Mesodermal cell (in vitro differentiated cells): ENCODE results near the gene CD247.

Experiments used
- H3K27ac ChIP-seq: 2 replicates; pipeline ENCODE4 v1.7.0; 2013; ENCODE audit warnings: mild to moderate bottlenecking, low read depth, low read length, moderate library complexity; ENCODE audit not compliant: severe bottlenecking
- H3K36me3 ChIP-seq: 2 replicates; pipeline ENCODE4 v1.7.1; 2013; ENCODE audit warnings: mild to moderate bottlenecking, low read length, moderate library complexity; ENCODE audit not compliant: control insufficient read depth, insufficient read depth
- H3K4me1 ChIP-seq: one replicate; pipeline ENCODE4 v1.7.1; 2013; ENCODE audit warnings: mild to moderate bottlenecking, low read length; ENCODE audit not compliant: insufficient read depth, control insufficient read depth, poor library complexity, severe bottlenecking
- H3K4me3 ChIP-seq: 2 replicates; pipeline ENCODE4 v1.7.0; 2013; ENCODE audit warnings: low read length, control low read depth, mild to moderate bottlenecking; ENCODE audit not compliant: insufficient read depth, poor library complexity, severe bottlenecking; ENCODE audit errors: extremely low read depth
- H3K9me3 ChIP-seq: 2 replicates; pipeline ENCODE4 v1.7.1; 2013; ENCODE audit warnings: mild to moderate bottlenecking, low read length, moderate library complexity; ENCODE audit not compliant: control insufficient read depth
- WGBS, 2 experiments: methylation state at CpG; one replicate each; pipeline ENCODE4 v1.1.5; 2013; ENCODE audit warnings: missing lambda C conversion rate in 2 of 2; ENCODE audit not compliant: insufficient coverage in 2 of 2; 5-methylcytosine and 5-hydroxymethylcytosine counted together

CD247 gene

DNA sequence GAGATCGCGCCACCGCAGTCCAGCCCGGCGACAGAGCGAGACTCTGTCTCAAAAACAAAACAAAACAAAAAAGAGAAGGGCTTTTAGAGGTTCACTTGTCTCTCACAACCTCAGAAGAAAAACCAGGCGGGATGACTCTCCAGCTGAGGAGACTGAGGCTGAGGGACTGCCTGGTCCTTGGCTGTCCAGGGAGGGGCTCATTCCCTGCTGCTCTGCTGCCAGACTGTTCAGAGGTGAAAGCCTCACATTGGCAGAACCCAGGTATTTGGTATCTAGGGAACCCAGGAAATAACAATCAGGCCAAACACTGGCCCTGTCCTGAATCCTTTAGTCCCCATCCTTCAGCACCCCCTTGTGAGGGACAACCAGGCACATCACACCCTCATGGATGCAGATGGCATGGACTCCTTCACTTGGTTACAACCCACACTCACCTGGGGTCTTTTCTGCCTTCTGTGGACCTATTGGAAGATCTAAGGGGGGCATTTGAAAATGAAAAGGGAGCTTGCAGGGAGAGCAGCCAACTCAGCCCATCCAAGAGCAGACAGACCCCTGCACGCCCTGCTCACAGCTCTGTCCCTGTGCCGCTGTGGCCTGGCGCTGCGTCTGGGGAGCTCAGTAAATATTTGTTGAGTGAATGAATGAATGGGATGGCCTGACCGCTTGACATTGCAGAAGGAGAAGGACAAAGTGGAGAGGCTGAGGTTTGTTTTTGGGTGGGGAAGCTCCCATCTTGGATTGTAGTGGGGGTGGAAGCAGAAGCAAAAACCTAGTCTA, 33.4 kb downstream of the CD247 start:
- peaks cover 10% of the 10 kb centered on the region for H3K4me1 ChIP-seq
- H3K9me3 ChIP-seq: no peaks in the 10 kb centered on the region
- 95 to 97% methylated on average over 9 of the region's 12 CpGs for WGBS, 2 experiments
- H3K36me3 ChIP-seq: no peaks in the 10 kb centered on the region
- H3K27ac ChIP-seq: no peak overlapping the region
- H3K4me3 ChIP-seq: no peak overlapping the region

DNA sequence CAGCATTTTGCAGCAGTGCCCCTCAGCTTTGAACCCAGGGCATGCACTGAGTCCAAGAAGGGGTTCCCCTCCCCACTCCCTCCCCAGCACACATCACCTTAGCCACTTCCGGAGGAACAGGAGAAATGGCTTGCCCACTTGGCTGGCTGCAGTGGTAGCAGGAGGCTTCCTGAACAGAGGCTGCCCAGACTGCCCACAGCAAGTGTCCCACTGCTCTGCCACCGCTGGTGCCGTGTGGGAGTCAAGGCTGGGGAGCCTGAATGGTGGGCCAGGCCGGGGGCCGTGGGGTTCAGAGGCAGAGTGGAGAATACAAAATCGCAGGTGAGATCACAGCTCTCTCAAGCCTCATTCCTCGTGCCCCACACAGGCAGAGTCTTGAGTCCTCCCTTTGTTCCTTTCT, 34.5 kb downstream of the CD247 start:
- H3K4me3 ChIP-seq: no peak overlapping the region
- WGBS, 2 experiments: 70 to 95% methylated on average over 3 to 5 of the region's 7 CpGs
- no peak overlapping the region for H3K27ac ChIP-seq
- no peaks in the 10 kb centered on the region for H3K36me3 ChIP-seq
- peaks cover under 1% of the 10 kb centered on the region for H3K4me1 ChIP-seq
- H3K9me3 ChIP-seq: no peaks in the 10 kb centered on the region

DNA sequence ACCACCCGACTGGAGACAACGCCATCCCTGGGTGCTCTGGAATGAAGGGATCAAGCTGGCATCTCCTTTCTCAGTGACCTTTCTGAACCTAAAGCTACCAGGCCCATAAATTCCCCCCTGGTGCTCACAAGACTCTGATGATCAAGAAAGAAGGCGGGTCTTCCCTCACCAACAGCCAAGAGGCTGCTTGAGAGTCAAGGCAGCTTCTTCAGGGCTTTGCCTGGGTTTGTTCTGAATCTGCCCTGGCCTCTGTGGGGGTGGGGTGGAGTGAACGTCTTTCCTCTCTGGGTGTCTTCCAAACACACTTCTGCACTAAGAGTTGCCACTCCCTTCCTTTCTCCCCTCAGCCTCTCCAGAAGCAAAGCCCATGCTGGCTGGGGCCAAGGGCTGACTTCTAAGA, 36.1 kb downstream of the CD247 start:
- H3K9me3 ChIP-seq: no peaks in the 10 kb centered on the region
- no peak overlapping the region for H3K4me3 ChIP-seq
- no peaks in the 10 kb centered on the region for H3K36me3 ChIP-seq
- H3K27ac ChIP-seq: no peak overlapping the region
- no peaks in the 10 kb centered on the region for H3K4me1 ChIP-seq
- 76% methylated on average over 2 of the region's 4 CpGs; no CpG with 5 or more reads in 1 of the 2 experiments for WGBS, 2 experiments

DNA sequence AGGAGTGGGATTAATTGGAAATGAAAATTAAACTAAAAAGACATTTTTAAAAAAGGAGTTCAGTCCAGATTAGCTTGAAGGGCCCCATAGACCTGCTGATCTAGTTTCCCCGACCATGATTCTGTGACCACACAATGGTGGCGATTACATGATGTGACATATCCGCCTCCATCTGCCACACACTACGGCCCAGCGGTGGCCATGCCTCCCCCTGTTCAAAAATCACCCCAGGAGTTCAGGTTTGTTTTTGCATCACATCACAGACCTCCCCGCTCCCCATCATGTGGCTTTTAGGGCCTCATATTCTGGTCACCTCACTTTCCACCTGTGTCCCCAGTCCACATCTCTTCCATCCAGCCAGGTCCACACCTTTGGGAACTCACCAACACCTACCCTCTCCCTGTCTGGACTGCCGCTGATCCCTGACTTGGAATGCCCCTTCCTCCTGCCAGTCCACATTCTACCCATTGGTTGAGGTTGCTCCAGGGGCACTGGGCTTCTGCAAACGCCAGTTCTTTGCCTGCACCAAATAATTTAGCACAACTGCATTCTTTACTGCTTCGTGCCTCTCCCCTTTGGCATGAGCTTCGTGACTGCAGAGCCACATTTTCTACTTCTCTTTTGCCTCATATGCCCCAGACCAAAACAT, 38.9 kb downstream of the CD247 start:
- no peaks in the 10 kb centered on the region for H3K36me3 ChIP-seq
- H3K27ac ChIP-seq: no peak overlapping the region
- H3K4me3 ChIP-seq: no peak overlapping the region
- no peaks in the 10 kb centered on the region for H3K9me3 ChIP-seq
- H3K4me1 ChIP-seq: no peaks in the 10 kb centered on the region
- 88 to 90% methylated on average over 9 to 10 of the region's 10 CpGs for WGBS, 2 experiments

DNA sequence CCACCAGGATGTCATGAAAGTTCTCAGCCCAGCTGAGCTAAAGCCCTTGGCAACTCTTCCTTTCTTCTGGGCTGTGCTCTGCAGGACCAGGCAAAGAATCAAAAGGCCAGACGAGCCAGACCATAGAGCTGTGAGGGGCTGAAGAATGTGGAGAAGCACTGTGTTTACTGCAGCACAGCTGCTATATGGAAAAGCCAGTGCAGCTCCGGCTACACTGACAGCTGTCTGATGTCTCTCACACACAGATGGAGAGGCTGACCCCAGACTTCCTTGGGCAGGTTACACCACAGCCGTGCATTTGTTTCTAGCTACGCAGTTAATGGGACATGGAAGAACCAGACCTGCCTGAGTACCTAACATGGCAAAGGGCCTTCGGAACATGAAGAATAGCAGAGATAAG, 40.3 kb downstream of the CD247 start:
- H3K9me3 ChIP-seq: no peaks in the 10 kb centered on the region
- H3K27ac ChIP-seq: no peak overlapping the region
- 82 to 92% methylated on average over 4 to 5 of the region's 5 CpGs for WGBS, 2 experiments
- H3K4me1 ChIP-seq: peaks cover 6% of the 10 kb centered on the region
- no peak overlapping the region for H3K4me3 ChIP-seq
- H3K36me3 ChIP-seq: no peaks in the 10 kb centered on the region

DNA sequence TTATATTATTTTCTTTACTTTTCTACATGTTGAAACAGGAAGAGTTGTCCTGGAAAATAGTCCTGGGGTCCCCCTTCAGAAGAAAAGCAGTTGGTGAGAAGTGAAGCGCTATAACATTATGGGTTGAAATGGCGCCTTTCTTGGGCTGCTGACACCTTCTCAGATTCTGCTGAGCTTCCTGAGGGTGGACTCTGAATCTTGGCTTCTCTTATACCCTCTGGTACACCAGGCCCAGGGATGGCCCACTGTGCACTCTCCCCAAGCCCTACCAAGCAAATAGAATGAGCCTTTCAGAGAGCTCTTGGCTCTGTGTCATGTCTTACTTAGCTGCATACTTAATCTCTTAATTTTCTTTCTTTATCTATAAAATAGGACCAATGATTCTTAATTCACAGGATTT, 42.3 kb downstream of the CD247 start:
- Histone ChIP-seq H3K4me1 (peaks cover 6% of the 10 kb centered on the region), H3K9me3 (no peaks in the 10 kb centered on the region), H3K27ac (no peak overlapping the region), H3K4me3 (no peak overlapping the region), H3K36me3 (no peaks in the 10 kb centered on the region)
- 100% methylated on average over 2 of the region's 2 CpGs for WGBS, 2 experiments

DNA sequence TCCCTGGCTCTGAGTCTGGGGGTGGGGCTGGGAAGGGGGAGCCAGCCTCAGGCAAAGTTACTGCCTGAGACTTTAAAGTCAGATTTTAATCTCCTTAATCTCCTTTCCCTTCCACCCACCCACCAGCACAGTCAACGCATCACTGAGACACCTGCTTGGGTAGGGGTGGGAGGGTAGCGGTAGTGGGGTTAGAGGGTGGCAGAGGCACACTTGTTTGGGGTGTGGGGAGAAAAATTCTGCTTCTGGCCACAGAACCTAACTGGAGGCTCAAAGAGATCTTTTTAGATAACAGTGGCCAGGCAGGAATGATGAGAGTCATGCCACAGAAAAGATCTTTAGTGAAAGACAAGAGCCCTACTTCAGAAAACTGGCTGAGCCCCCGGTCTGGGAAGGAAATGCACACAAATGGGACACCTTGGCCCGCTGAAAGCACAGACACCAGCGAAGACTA, 44.1 kb downstream of the CD247 start:
- no peaks in the 10 kb centered on the region for H3K36me3 ChIP-seq
- 75 to 82% methylated on average over 3 of the region's 5 CpGs for WGBS, 2 experiments
- H3K9me3 ChIP-seq: no peaks in the 10 kb centered on the region
- H3K4me3 ChIP-seq: no peak overlapping the region
- no peak overlapping the region for H3K27ac ChIP-seq
- H3K4me1 ChIP-seq: peaks cover 6% of the 10 kb centered on the region

DNA sequence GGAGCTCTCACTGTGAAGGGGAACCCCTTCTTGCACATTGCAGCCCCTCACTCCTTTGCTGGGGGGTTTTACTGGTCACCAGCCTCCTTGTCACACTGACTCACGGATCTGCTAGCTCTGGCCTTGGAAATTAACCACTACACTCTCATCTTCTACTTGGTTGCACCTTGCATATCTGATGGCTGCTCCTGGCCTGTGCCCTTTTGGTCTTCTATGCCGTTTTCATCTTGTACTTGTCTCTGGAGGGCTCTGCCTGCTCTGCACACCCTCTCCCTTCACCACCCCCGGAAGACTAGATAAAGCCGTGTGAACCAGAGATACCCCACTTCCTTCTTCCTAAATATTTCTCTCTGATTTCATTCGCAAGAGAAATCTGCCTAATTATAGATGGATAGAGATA, 44.6 kb downstream of the CD247 start:
- Histone ChIP-seq H3K4me1 (peaks cover 6% of the 10 kb centered on the region), H3K9me3 (no peaks in the 10 kb centered on the region), H3K27ac (no peak overlapping the region), H3K36me3 (no peaks in the 10 kb centered on the region), H3K4me3 (no peak overlapping the region)
- 93 to 97% methylated on average over 3 of the region's 5 CpGs for WGBS, 2 experiments

DNA sequence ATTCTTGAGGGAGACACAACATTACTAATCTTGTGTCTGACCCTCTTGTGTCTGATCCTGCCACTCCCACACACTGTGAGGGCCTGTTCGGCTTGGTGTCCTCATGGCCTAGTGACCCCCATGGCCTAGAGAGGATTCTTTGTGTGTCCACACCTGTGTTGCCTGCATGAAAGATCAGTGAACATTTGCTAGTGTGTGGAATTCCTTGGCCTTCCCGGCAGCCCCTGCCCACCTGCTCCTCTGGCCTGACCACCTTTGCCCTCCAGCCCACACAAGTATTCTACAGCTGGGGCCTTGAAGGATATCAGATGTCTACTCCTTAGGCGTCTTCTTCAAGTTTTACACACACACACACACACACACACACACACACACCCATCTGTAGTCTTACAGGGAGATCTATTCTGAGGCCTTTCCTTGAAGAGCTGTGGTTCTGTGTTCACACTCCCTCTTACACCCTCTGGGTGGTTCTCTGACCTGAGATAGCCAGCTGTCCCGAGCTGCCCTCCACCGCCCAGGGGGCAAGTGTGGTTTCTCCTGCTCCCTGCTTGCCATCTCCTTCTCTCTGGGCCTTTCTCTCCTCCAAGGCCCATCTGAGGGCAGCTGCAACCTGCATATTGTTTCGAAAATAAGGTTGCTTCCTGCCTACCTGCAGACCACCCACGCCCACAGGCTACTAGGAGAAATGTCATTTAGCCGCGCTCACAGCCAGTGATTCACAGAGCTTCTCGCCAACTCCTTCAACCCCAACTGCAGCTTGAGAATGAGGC, 45.4 kb downstream of the CD247 start:
- no peak overlapping the region for H3K27ac ChIP-seq
- no peak overlapping the region for H3K4me3 ChIP-seq
- WGBS, 2 experiments: 91 to 96% methylated on average over 8 to 10 of the region's 10 CpGs
- H3K36me3 ChIP-seq: no peaks in the 10 kb centered on the region
- H3K9me3 ChIP-seq: no peaks in the 10 kb centered on the region
- peaks cover 6% of the 10 kb centered on the region for H3K4me1 ChIP-seq

DNA sequence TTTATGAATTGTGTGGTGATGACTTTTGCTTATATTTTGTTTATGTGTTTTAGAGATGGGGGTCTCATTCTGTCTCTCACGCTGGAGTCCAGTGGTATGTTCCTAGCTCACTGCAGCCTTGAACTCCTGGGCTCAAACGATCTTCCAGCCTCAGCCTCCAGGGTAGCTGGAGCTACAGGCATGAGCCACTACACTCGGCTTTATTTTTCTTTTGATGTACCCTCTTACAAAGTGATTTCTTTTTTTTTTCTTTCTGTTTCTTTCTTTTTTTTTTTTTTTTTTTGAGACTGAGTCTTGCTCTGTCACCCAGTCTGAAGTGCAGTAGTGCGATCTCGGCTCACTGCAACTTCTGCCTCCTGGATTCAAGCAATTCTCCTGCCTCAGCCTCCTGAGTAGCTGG, 46.8 kb downstream of the CD247 start:
- H3K4me3 ChIP-seq: no peak overlapping the region
- peaks cover 11% of the 10 kb centered on the region for H3K4me1 ChIP-seq
- H3K36me3 ChIP-seq: no peaks in the 10 kb centered on the region
- H3K9me3 ChIP-seq: no peaks in the 10 kb centered on the region
- 75 to 100% methylated on average over 2 to 3 of the region's 5 CpGs for WGBS, 2 experiments
- H3K27ac ChIP-seq: no peak overlapping the region
